Thyroid gland (tissue), 4 donors: Measurements from ENCODE around the gene ANKRD63. TPM values are rescaled to one million over a fixed set of nuclear protein-coding genes. Genes with fewer than 3 reads are reported as not detected.

Experiments
- DNase-seq, 2 donors: peaks; one replicate each; pipeline ENCODE4 v3.0.0-alpha.2; 2019
- H3K27ac ChIP-seq, 3 donors: fragments of 200-600 bp; sonication (generic); 1 replicate in 2 of 3; 2 replicates in 1 of 3; pipeline ENCODE4 v1.5.1; 2016 to 2019; ENCODE audit warnings: mild to moderate bottlenecking in 1 of 3, moderate library complexity in 1 of 3
- H3K27me3 ChIP-seq: fragments of 200-600 bp; sonication (generic); one replicate; pipeline ENCODE4 v1.5.1; 2019
- H3K36me3 ChIP-seq, 2 donors: fragments of 200-600 bp; sonication (generic); one replicate each; pipeline ENCODE4 v1.5.1; 2016 to 2019
- H3K4me1 ChIP-seq, 2 donors: fragments of 200-600 bp; sonication (generic); one replicate each; pipeline ENCODE4 v1.5.1; 2017 to 2019
- H3K4me3 ChIP-seq, 3 donors: fragments of 200-600 bp; sonication (generic); replicated peaks in 1 of 3; 1 replicate in 2 of 3; 2 replicates in 1 of 3; pipeline ENCODE4 v1.5.1; 2016; ENCODE audit warnings: mild to moderate bottlenecking in 1 of 3
- H3K9me3 ChIP-seq: fragments of 200-600 bp; sonication (generic); one replicate; pipeline ENCODE4 v1.5.1; 2017
- CTCF ChIP-seq, 6 experiments: fragments of 200-600 bp in 3 of 6; fragments of 450-650 bp in 3 of 6; sonication (generic) in 3 of 6; IDR thresholded peaks; one replicate each; pipeline ENCODE4 v1.5.1; 2016 to 2019; ENCODE audit warnings: antibody characterized with exemption in 6 of 6, mild to moderate bottlenecking in 2 of 6, inconsistent platforms in 1 of 6, moderate library complexity in 1 of 6
- POLR2A ChIP-seq, 2 donors: fragments of 450-650 bp; IDR thresholded peaks; one replicate each; pipeline ENCODE4 v1.6.1; 2017; ENCODE audit warnings: antibody characterized with exemption in 2 of 2, mild to moderate bottlenecking in 2 of 2, moderate library complexity in 1 of 2
- WGBS, 2 donors: methylation state at CpG; one replicate each; pipeline ENCODE4 v1.1.5; 2017; 5-methylcytosine and 5-hydroxymethylcytosine counted together
- intact Hi-C: fragments of 100-400 bp; cut with DNase I; formaldehyde crosslinking; loops from one replicate; pipeline ENCODE4 v1.15.1; 2023
- total RNA-seq, 4 donors: library from RNA; depleted of rRNA; stranded (reverse); fragments of >200 nt; gene quantifications; one replicate each; pipeline ENCODE4 v1.2.3, GENCODE V29; 2016

ANKRD63 gene
- total RNA-seq, 4 donors from 2014 or later: 2.1 TPM; not detected in 3

- no peaks in the 10 kb centered on the region for H3K27me3 ChIP-seq
- peaks cover 11 to 26% of the 10 kb centered on the region in 2 donors for H3K4me1 ChIP-seq
- no peak overlapping the region for H3K4me3 ChIP-seq
- no peak for TF ChIP-seq CTCF (IDR thresholded peaks at IDR 0.05)
- TF ChIP-seq POLR2A (IDR thresholded peaks at IDR 0.05): no peak
- no peaks in the 10 kb centered on the region for H3K36me3 ChIP-seq
- intact Hi-C loops: no loop called here
- WGBS, 2 donors: 92 to 96% methylated on average over 3 of the region's 3 CpGs
- no peak overlapping the region for H3K27ac ChIP-seq
- H3K9me3 ChIP-seq: no peaks in the 10 kb centered on the region
- no peak for DNase-seq
Observed at GRCh38 chr15:40254452-40254851, 28.4 kb downstream of the ANKRD63 start.

- H3K9me3 ChIP-seq: no peaks in the 10 kb centered on the region
- peaks cover 11 to 26% of the 10 kb centered on the region in 2 donors for H3K4me1 ChIP-seq
- no peaks in the 10 kb centered on the region for H3K27me3 ChIP-seq
- H3K4me3 ChIP-seq: peak overlapping the region; percentile 43 to 52 (median 46)
- intact Hi-C loops: no loop called here
- WGBS, 2 donors: 25 to 46% methylated on average over 11 to 22 of the region's 28 CpGs
- H3K27ac ChIP-seq: peak overlapping the region in 2 of 3 donors; percentile 64
- TF ChIP-seq POLR2A (IDR thresholded peaks at IDR 0.05): no peak
- no peak for TF ChIP-seq CTCF (IDR thresholded peaks at IDR 0.05)
- no peaks in the 10 kb centered on the region for H3K36me3 ChIP-seq
- DNase-seq: peak in 1 of 2 donors; percentile 30
Observed at GRCh38 chr15:40253167-40253790, 29.6 kb downstream of the ANKRD63 start.

GRCh38 chr15:40252438-40253166 lies 30.3 kb downstream of the ANKRD63 start:
- no peaks in the 10 kb centered on the region for H3K36me3 ChIP-seq
- 0 to 1% methylated on average over 18 to 26 of the region's 82 CpGs for WGBS, 2 donors
- H3K9me3 ChIP-seq: no peaks in the 10 kb centered on the region
- peak; percentile 81 to 84 for DNase-seq
- peak overlapping the region; percentile 64 to 66 (median 64) for H3K27ac ChIP-seq
- H3K4me1 ChIP-seq: peaks cover 11 to 26% of the 10 kb centered on the region in 2 donors
- H3K27me3 ChIP-seq: no peaks in the 10 kb centered on the region
- peak overlapping the region; percentile 43 to 52 (median 46) for H3K4me3 ChIP-seq
- TF ChIP-seq POLR2A (IDR thresholded peaks at IDR 0.05) (peak in 1 of 2 donors; percentile 79), CTCF (IDR thresholded peaks at IDR 0.05) (no peak)
- intact Hi-C loops: no loop called here

- Histone ChIP-seq H3K36me3 (no peaks in the 10 kb centered on the region), H3K27me3 (no peaks in the 10 kb centered on the region), H3K4me1 (peaks cover 11 to 26% of the 10 kb centered on the region in 2 donors), H3K27ac (peak overlapping the region; percentile 64 to 66 (median 64)), H3K9me3 (no peaks in the 10 kb centered on the region), H3K4me3 (peak overlapping the region in 1 of 3 donors; percentile 46)
- intact Hi-C loops: no loop called here
- WGBS, 2 donors: 39 to 57% methylated on average over 11 to 21 of the region's 27 CpGs
- no peak for DNase-seq
- no peak for TF ChIP-seq POLR2A (IDR thresholded peaks at IDR 0.05)
- TF ChIP-seq CTCF (IDR thresholded peaks at IDR 0.05): no peak
Observed at GRCh38 chr15:40252141-40252437, 30.8 kb downstream of the ANKRD63 start.
